GM18858 (cell line): ENCODE measurements around the gene CTRB1.
"Not testable (repeated sequence)": the region's sequence is repeated elsewhere in the genome, so short reads cannot be mapped to it uniquely, and the experiment has no call there.

Experiments
- ATAC-seq: cut with Tn5 transposase; IDR thresholded peaks from one replicate; pipeline ENCODE4 v1.9.1; 2021; ENCODE audit not compliant: unreplicated experiment

CTRB1 gene

DNA sequence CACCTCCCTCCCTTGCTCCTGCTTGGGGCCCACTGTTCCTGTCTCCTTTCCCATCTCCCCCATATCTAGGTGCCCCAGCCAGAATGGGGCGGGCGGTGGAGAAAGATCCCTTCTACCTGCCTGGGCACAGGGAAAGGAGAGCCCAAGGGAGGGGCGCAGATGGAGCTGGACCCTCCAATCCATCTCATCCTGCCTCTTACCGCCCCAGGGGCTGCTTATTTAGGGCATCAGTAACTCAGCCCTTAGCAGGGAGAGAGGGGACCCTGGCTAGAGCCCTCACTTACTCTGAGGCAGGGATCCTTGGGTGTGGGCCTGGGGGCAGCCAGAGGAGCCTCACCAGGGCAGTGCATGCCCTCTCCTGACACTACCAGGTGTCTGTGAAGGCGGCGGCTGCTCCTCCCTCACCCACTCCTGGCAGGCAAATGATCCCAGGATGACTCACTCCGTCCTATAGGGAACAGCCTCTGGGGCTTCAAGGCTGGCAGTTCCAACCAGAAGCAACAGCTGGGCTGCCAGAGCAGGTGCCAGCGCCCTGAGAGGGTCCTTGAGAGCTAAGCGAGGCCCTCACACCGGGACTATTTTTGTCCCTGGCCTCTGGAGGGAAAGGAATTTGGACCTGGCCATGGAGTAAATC is 49.0 kb downstream of the CTRB1 start:
- ATAC-seq, result no peak

DNA sequence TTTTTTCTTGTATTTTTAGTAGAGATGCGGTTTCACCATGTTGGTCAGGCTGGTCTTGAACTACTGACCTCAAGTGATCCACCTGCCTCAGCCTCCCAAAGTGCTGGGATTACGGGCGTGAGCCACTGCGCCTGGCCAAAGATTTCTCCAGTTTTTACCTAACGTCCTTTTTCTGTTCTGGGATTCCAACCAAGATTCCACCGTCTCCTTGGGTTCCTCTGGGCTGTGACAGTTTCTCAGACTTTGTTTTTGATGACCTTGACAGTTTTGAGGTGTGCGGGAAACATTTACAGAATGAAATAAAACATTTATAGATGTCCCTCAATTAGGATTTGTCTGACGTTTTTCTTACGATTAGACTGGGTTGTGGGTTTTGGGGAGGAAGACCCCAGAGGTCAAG is 50.6 kb downstream of the CTRB1 start:
- ATAC-seq, result not testable (repeated sequence)

DNA sequence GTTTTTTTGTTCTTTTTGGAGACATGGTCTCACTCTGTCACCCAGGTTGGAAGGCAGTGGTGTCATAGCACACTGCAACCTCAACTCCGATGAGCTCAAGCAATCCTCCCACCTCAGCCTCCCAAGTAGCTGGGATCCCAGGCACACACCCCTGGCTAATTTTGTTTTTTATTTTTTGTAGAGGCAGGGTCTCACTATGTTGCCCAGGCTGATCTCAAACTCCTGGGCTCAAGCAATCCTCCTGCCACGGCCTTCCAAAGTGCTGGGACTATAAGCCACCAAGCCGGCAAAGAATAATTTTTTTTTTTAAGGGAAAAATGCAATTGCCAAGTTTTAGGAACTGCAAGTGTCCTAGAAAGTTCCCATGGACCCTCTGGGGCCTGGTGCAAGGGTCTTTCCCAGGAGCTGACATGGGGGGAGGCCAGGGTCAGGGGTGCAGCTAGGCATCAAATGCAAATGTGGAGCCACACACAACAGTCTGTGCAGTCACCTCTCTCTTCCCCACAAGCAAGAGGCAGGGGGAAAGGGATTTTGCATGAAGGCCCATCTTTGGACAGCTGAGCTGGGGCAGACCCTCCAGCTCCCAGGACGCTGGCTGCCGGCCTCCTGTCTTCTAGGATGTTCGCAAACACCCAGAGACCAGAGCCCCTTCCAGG is 52.8 kb downstream of the CTRB1 start:
- no peak for ATAC-seq

DNA sequence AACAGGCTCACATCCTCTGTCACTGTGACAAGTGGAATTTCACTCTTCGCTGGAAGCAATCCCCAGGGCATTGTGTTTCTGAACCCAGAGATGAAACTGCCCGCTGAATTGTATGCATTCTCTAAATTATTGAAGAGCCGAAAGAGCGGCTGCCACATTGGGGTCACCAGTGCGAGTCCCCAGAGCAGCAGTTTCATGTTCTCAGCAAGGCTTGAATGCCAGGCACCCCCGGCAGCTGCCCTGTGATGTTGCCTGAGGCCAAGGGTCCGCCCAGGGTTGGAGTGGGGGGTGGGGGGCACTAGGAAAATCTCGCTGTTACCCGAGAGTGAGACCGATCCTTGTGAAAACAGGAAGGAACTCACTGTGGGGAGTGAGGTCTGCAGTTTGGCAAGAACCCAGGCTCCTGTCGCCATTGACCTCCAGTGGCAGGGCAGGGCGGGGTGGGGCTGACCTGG is 53.3 kb downstream of the CTRB1 start:
- ATAC-seq, result peak; percentile 53

DNA sequence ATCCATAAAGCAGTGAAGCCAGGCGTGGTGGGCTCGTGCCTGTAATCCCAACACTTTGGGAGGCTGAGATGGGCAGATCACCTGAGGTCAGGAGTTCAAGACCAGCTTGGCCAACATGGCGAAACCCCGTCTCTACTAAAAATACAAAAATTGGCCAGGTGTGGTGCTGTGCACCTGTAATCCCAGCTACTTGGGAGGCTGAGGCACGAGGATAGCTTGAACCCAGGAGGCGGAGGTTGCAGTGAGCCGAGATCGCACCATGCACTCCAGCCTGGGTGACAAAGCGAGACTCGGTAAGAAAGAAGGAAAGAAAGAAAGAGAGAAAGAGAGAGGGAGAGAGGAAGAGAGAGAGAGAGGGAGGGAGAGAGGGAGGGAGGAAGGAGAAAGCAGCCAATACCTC is 53.8 kb downstream of the CTRB1 start:
- ATAC-seq, result not testable (repeated sequence)

DNA sequence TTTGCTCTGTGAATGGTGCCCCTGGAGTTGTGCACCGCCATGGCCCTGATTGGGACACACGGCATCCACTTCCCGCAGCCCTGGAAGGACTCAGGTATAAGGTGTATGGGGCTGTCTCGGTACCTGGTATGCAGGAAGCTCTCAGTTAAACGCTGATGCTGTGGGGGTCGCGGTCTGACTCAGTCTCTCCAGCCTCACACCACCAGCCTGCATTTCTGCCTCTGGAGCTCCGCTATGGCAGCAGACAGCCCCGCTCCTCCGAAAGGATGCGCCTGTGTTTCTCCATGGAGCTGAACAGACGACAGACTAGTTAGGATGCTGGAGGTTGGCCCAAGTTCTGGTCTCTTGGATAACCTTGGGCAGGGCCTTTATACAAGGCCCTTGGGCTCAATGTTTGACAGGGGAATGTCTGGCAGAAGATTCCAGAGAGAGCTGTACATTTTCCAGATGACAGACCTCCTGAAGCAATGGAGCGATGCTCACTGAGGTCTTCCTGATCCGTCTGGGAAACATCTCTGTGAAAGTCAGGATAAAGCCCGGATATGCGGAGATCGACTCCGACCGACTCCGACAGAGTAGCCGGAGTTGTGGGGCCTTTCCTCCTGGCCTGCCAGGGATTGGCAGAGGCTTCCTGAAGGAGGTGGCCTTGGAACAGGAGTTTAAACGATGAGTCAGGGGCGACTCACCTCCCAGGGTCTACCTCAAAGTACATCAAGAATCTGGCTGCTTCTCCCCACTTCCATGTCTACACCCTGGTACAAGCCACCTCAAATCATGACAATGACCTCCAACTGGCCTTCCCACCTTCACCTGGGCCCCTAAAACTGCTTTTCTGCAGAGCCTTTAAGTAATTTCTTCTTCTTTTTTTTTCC is 54.5 kb downstream of the CTRB1 start:
- no peak for ATAC-seq
